Tibial nerve (tissue), 4 donors: ENCODE data around the gene PBRM1.

Experiments used
- EP300 ChIP-seq, 2 donors: sonication (generic); formaldehyde crosslinking; IDR thresholded peaks; one replicate each; pipeline ENCODE4 v1.6.1; 2017; ENCODE audit warnings: antibody characterized with exemption in 2 of 2, mild to moderate bottlenecking in 1 of 2
- POLR2A ChIP-seq, 2 donors: fragments of 450-650 bp; IDR thresholded peaks; one replicate each; pipeline ENCODE4 v1.6.1; 2017; ENCODE audit warnings: antibody characterized with exemption in 2 of 2, mild to moderate bottlenecking in 2 of 2, moderate library complexity in 2 of 2
- TF ChIP-seq, protein P1 (sequence below), 5 experiments: fragments of 200-600 bp in 3 of 5; fragments of 450-650 bp in 2 of 5; sonication (generic) in 3 of 5; IDR thresholded peaks; one replicate each; pipeline ENCODE4 v1.5.1; 2016 to 2019; ENCODE audit warnings: antibody characterized with exemption in 5 of 5, mild to moderate bottlenecking in 3 of 5, moderate library complexity in 2 of 5

DNA sequence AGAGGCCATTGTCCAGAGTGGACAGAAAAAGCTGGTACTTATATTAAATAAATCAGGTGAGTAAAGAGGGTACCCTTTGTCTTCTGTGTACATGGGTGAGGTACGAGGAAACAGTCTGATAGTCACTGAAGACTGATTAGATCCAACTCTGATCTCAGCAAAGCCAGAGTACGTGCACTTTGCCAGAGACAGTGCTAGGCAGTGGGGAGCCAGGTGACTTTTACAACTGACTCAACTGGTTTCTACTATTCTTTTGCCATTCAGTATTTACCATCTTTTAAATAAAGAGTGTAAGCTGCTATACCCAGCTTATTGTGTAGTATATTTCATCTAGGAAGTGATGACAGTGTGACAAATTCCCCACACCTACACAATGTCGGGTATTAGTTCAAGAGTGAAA lies 3.4 kb upstream of the PBRM1 start:
- TF ChIP-seq, protein P1, sequence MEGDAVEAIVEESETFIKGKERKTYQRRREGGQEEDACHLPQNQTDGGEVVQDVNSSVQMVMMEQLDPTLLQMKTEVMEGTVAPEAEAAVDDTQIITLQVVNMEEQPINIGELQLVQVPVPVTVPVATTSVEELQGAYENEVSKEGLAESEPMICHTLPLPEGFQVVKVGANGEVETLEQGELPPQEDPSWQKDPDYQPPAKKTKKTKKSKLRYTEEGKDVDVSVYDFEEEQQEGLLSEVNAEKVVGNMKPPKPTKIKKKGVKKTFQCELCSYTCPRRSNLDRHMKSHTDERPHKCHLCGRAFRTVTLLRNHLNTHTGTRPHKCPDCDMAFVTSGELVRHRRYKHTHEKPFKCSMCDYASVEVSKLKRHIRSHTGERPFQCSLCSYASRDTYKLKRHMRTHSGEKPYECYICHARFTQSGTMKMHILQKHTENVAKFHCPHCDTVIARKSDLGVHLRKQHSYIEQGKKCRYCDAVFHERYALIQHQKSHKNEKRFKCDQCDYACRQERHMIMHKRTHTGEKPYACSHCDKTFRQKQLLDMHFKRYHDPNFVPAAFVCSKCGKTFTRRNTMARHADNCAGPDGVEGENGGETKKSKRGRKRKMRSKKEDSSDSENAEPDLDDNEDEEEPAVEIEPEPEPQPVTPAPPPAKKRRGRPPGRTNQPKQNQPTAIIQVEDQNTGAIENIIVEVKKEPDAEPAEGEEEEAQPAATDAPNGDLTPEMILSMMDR (IDR thresholded peaks at IDR 0.05) = no peak
- no peak for TF ChIP-seq POLR2A (IDR thresholded peaks at IDR 0.05)
- no peak for TF ChIP-seq EP300 (IDR thresholded peaks at IDR 0.05)
